ENCODE data around the gene ASPSCR1. TPM values are rescaled to one million over a fixed set of nuclear protein-coding genes. Genes with fewer than 3 reads are reported as not detected.

ASPSCR1 gene
- total and polyA plus RNA-seq, 2 of the 8 experiments (the other 6 are each of a cell fraction or from before 2014, with no cell fraction given), result 33.3 to 43.7 TPM

DNA sequence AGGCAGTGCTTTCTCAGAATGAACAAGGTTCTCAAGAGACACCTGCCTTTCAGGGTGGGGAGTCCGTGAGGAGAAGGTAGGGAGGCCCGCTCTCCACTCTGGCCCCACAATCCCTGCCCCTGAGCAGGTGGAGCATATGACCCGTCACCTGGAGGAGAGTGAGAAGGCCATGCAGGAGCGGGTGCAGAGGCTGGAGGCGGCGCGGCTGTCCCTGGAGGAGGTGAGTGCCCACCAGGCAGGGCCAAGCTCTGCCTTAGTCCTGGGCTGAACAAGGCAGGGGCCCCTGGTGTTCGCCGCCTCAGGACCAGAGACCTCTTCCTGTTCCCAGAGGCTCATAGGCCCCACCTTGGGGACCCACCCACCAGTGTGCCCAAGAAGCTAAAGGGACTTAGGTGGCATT, 51.5 kb downstream of the ASPSCR1 start:
- H3K27ac ChIP-seq (ENCODE audit: low read depth, low read length), result no peak overlapping the region
- H2BK20ac ChIP-seq (ENCODE audit: low read length), result no peak overlapping the region
- H3K14ac ChIP-seq (ENCODE audit: insufficient read length), result no peak overlapping the region
- no peaks in the 10 kb centered on the region for H3K27me3 ChIP-seq (replicated peaks in 1 of 4; ENCODE audit: control insufficient read depth in 3 of 4, extremely low read depth in 1 of 4, insufficient read depth in 3 of 4, low read length in 3 of 4)
- H2BK12ac ChIP-seq (ENCODE audit: low read depth, low read length), result no peak overlapping the region
- H3K18ac ChIP-seq (ENCODE audit: extremely low read depth, low read length), result no peak overlapping the region
- H3K4me2 ChIP-seq (ENCODE audit: insufficient read depth in 1 of 2, low read depth in 2 of 2, low read length in 2 of 2), result no peak overlapping the region
- POLR2A ChIA-PET (ENCODE audit: partially characterized antibody), result interaction anchor here (0.6 to 4.9 kb wide), 4 partner anchors 9 to 54 kb away, joined by 3 to 38 read pairs (median 18); partner anchors contain the start of gene GPS1
- 95% methylated on average over 9 of the region's 9 CpGs; no CpG with 5 or more reads in 1 of the 2 experiments for WGBS, 2 experiments (ENCODE audit: extremely low coverage in 1 of 2, insufficient coverage in 1 of 2, insufficient read length in 1 of 2, insufficient replicate concordance in 2 of 2, low coverage in 1 of 2, low lambda C conversion rate in 2 of 2, missing lambda C conversion rate in 1 of 2)
- H3K4me1 ChIP-seq (replicated peaks in 1 of 4; ENCODE audit: control insufficient read depth in 3 of 4, insufficient read depth in 4 of 4, low read length in 3 of 4), result peaks cover 0 to 14% (median 2%) of the 10 kb centered on the region in 4 experiments; a peak in 5 of 7 replicates
- no peak overlapping the region for H2BK15ac ChIP-seq (ENCODE audit: low read length)
- H2BK5ac ChIP-seq (ENCODE audit: low read depth, low read length), result no peak overlapping the region
- FAIRE-seq (no peak), DNase-seq (ENCODE audit: low read depth in 1 of 2, low spot score in 2 of 2) (no peak)
- no peak overlapping the region for H3K4me3 ChIP-seq (ENCODE audit: extremely low read depth in 1 of 4, insufficient read depth in 2 of 4, low read depth in 3 of 4, low read length in 4 of 4)
- H3K23me2 ChIP-seq (ENCODE audit: low read depth, low read length), result peaks cover 7% of the 10 kb centered on the region; the same call in 1 of the 2 replicates
- no peak overlapping the region for H4K8ac ChIP-seq (ENCODE audit: extremely low read depth, insufficient read depth, low read length)
- no peak overlapping the region for H2BK120ac ChIP-seq (replicated peaks; ENCODE audit: low read depth, low read length)
- H3K36me3 ChIP-seq (ENCODE audit: control insufficient read depth in 2 of 4, insufficient read depth in 4 of 4, low read length in 3 of 4), result no peaks in the 10 kb centered on the region; a peak in 2 of 8 replicates
- no peak overlapping the region for H3K9ac ChIP-seq (replicated peaks in 1 of 4; ENCODE audit: extremely low read depth in 1 of 4, low read depth in 3 of 4, low read length in 3 of 4)
- peaks cover 0 to 2% of the 10 kb centered on the region in 2 experiments; a peak in 1 of 4 replicates for H3K79me2 ChIP-seq (ENCODE audit: control insufficient read depth in 1 of 2, insufficient read depth in 2 of 2, low read length in 2 of 2)
- H3K9me3 ChIP-seq (ENCODE audit: insufficient read depth in 2 of 2, low read depth in 1 of 2, low read length in 1 of 2), result no peaks in the 10 kb centered on the region
- H4K91ac ChIP-seq (replicated peaks; ENCODE audit: insufficient read length, low read length), result no peak overlapping the region
- H4K5ac ChIP-seq (ENCODE audit: insufficient read length, low read depth, low read length), result no peak overlapping the region
- 0 out of 2 replicates have a peak, but pooled peaks cover 3% of the 10 kb centered on the region for H3K79me1 ChIP-seq (ENCODE audit: low read depth, low read length)
- CTCF ChIA-PET (ENCODE audit: partially characterized antibody), result interaction anchor here (0.5 to 3.1 kb wide), 12 partner anchors 9 to 1519 kb away, joined by 3 to 40 read pairs (median 11); partner anchors contain the start of genes DCXR and MAFG
- H3K4ac ChIP-seq (replicated peaks; ENCODE audit: insufficient read length, low read depth, low read length), result no peak overlapping the region
- no peak overlapping the region for H2AK5ac ChIP-seq (ENCODE audit: low read depth, low read length)
- H3K23ac ChIP-seq (ENCODE audit: insufficient read length), result no peak overlapping the region
- H3K56ac ChIP-seq (replicated peaks; ENCODE audit: insufficient read length, low read depth, low read length), result no peak overlapping the region
- H4K20me1 ChIP-seq (replicated peaks in 1 of 2; ENCODE audit: control insufficient read depth in 1 of 2, insufficient read depth in 2 of 2, low read length in 2 of 2), result peaks cover 0 to 15% of the 10 kb centered on the region in 2 experiments
- H2AFZ ChIP-seq (ENCODE audit: low read length), result no peak overlapping the region
- TF ChIP-seq KDM1A (IDR thresholded peaks at IDR 0.05; ENCODE audit: borderline replicate concordance, low read length), result no peak
- TF ChIP-seq RNF2 (IDR thresholded peaks at IDR 0.05; ENCODE audit: borderline replicate concordance, low read depth, low read length, missing control alignments, poor library complexity, severe bottlenecking), result no peak
- no peak for TF ChIP-seq SIN3A (conservative IDR thresholded peaks at IDR 0.05 in 1 of 2, IDR thresholded peaks at IDR 0.05 in 1 of 2; ENCODE audit: low read depth in 1 of 2, low read length in 2 of 2)
- no peak for TF ChIP-seq JUND (IDR thresholded peaks at IDR 0.05; ENCODE audit: low read length)
- no peak for TF ChIP-seq POU5F1 (IDR thresholded peaks at IDR 0.05; ENCODE audit: low read depth, low read length)
- TF ChIP-seq CHD1 (IDR thresholded peaks at IDR 0.05; ENCODE audit: low read depth, low read length), result no peak
- TF ChIP-seq TCF12 (IDR thresholded peaks at IDR 0.05; ENCODE audit: low read depth, low read length), result no peak
- TF ChIP-seq CBX8 (IDR thresholded peaks at IDR 0.05; ENCODE audit: borderline replicate concordance, low read depth, low read length), result no peak
- no peak for TF ChIP-seq NRF1 (IDR thresholded peaks at IDR 0.05; ENCODE audit: low read depth, low read length)
- TF ChIP-seq KDM5A (IDR thresholded peaks at IDR 0.05; ENCODE audit: low read length), result no peak
